Measurements from ENCODE around the gene NDUFB10. TPM values are rescaled to one million over a fixed set of nuclear protein-coding genes. Genes with fewer than 3 reads are reported as not detected.

NDUFB10 gene
- total RNA-seq, 1 donor from 2014 or later: 130 TPM

DNA sequence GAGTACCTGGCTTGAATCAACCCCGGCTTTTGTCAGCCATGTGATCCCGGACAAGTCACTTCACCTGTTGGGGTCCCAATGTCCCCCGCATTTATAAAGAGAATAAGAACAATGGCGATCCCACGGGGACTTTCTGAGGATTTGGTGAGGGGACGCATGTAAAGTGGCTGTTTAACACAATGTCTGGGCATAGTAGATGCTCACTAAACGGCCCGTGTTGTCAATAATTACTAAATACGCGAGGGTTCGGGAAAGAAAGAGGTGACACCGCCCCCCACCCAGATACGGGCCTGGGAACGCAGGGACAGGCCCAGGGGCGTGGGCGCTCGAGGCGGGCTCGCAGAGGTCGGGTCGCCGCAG is 32.2 kb downstream of the NDUFB10 start:
- H3K27ac ChIP-seq (ENCODE audit: low read depth, low read length): no peak overlapping the region
- peaks cover 3 to 7% (median 6%) of the 10 kb centered on the region in 3 donors for H3K36me3 ChIP-seq (ENCODE audit: control insufficient read depth in 3 of 3, insufficient read depth in 3 of 3, low read length in 3 of 3)
- peak overlapping the region in 2 of 3 donors; percentile 3 to 40 for H3K9ac ChIP-seq (ENCODE audit: low read depth in 1 of 3, low read length in 3 of 3)
- H3K4me1 ChIP-seq (ENCODE audit: control insufficient read depth in 3 of 3, insufficient read depth in 3 of 3, low read length in 3 of 3): peaks cover 12 to 21% (median 16%) of the 10 kb centered on the region in 3 donors
- H3K27me3 ChIP-seq (ENCODE audit: control insufficient read depth in 3 of 3, insufficient read depth in 3 of 3, low read length in 3 of 3): peaks cover 34 to 38% (median 34%) of the 10 kb centered on the region in 3 donors
- H3K9me3 ChIP-seq (ENCODE audit: control insufficient read depth in 3 of 3, low read length in 3 of 3): no peaks in the 10 kb centered on the region
- H3K4me3 ChIP-seq (ENCODE audit: low read length in 3 of 3): peak overlapping the region; percentile 30 to 67 (median 56)

DNA sequence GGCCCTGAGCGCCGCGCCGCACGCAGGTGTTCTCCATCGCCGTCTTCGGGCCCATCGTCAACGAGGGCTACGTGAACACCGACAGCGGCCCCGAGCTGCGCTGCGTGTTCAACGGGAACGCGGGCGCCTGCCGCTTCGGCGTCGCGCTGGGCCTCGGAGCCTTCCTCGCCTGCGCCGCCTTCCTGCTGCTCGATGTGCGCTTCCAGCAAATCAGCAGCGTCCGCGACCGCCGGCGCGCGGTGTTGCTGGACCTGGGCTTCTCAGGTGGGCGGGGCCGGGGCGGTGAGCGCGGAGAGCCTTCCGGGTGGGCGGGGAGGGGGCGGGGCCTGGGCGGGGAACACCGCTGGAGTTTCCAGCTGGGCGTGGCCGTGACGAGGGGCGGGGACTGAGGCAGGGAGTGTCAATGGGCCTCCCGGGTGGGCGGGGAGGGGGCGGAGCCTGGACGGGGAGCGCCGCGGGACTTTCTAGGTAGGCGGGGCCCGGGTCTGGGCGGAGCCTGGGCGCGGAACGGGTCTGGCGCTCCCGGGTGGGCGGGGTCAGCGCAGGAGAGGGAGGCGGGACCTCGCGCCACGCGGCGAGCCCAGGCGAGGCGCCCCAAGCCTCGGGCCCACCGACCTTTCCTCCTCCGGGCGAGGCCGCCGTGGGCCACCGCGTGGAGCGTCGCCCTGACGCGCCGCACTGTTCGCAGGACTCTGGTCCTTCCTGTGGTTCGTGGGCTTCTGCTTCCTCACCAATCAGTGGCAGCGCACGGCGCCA is 32.8 kb downstream of the NDUFB10 start:
- H3K9ac ChIP-seq (ENCODE audit: low read depth in 1 of 3, low read length in 3 of 3): peak overlapping the region in 2 of 3 donors; percentile 3 to 40
- H3K4me1 ChIP-seq (ENCODE audit: control insufficient read depth in 3 of 3, insufficient read depth in 3 of 3, low read length in 3 of 3): peaks cover 12 to 21% (median 16%) of the 10 kb centered on the region in 3 donors
- H3K9me3 ChIP-seq (ENCODE audit: control insufficient read depth in 3 of 3, low read length in 3 of 3): no peaks in the 10 kb centered on the region
- no peak overlapping the region for H3K27ac ChIP-seq (ENCODE audit: low read depth, low read length)
- peaks cover 34 to 37% (median 34%) of the 10 kb centered on the region in 3 donors for H3K27me3 ChIP-seq (ENCODE audit: control insufficient read depth in 3 of 3, insufficient read depth in 3 of 3, low read length in 3 of 3)
- H3K4me3 ChIP-seq (ENCODE audit: low read length in 3 of 3): peak overlapping the region; percentile 30 to 67 (median 56)
- H3K36me3 ChIP-seq (ENCODE audit: control insufficient read depth in 3 of 3, insufficient read depth in 3 of 3, low read length in 3 of 3): peaks cover 3 to 7% (median 5%) of the 10 kb centered on the region in 3 donors

- H3K9ac ChIP-seq (ENCODE audit: low read depth in 1 of 3, low read length in 3 of 3): no peak overlapping the region
- no peak overlapping the region for H3K4me3 ChIP-seq (ENCODE audit: low read length in 3 of 3)
- H3K27ac ChIP-seq (ENCODE audit: low read depth, low read length): no peak overlapping the region
- H3K4me1 ChIP-seq (ENCODE audit: control insufficient read depth in 3 of 3, insufficient read depth in 3 of 3, low read length in 3 of 3): peaks cover 12 to 23% (median 16%) of the 10 kb centered on the region in 3 donors
- no peaks in the 10 kb centered on the region for H3K9me3 ChIP-seq (ENCODE audit: control insufficient read depth in 3 of 3, low read length in 3 of 3)
- peaks cover 34% of the 10 kb centered on the region in 3 donors for H3K27me3 ChIP-seq (ENCODE audit: control insufficient read depth in 3 of 3, insufficient read depth in 3 of 3, low read length in 3 of 3)
- H3K36me3 ChIP-seq (ENCODE audit: control insufficient read depth in 3 of 3, insufficient read depth in 3 of 3, low read length in 3 of 3): peaks cover 5 to 9% (median 8%) of the 10 kb centered on the region in 3 donors
Measured at GRCh38 chr16:1992704-1993317, 33.5 kb downstream of the NDUFB10 start.

- peaks cover 12 to 26% (median 19%) of the 10 kb centered on the region in 3 donors for H3K4me1 ChIP-seq (ENCODE audit: control insufficient read depth in 3 of 3, insufficient read depth in 3 of 3, low read length in 3 of 3)
- H3K27me3 ChIP-seq (ENCODE audit: control insufficient read depth in 3 of 3, insufficient read depth in 3 of 3, low read length in 3 of 3): peaks cover 26 to 27% (median 27%) of the 10 kb centered on the region in 3 donors
Measured at GRCh38 chr16:1993731-1994131, 34.4 kb downstream of the NDUFB10 start.

DNA sequence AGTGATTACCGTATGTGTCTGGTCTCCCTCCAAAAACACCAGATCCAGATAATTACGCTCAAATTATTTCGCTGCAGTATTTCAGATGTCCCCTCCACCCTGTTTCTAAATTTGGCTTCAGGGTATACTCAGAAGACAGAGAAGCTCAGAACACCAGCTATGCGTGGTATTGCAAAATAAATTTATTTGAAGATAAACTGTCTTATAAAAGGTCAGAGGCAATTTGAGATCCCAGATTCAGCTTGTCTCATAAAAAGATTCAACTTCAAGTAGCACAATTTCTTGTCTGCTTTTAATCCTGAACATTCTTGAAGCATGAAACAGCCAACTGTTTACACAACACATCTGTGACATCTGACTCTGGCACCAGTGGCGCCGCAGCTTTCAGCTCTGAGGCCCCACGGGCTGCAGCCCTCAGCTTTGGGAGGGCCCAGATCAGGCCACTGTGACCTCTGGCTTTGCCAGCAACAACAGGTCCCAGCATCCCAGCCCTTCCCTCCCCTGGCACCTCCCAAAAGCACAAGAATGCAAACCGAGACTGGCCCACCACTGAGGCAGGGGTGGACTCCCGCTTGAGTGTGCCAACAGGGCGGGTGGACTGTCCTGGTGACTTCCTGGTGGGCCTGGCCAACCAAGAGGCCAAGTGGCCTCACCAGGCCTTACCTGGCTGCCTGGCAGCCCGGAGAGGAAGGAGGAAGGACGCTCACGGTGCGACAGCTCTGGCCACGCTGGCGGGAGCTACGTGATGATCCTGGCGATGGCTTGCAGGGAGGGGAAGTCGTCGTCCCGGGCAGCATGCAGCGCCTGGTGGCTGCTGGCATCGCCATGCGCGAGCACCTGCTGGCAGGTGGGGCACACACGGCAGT is 38.4 kb downstream of the NDUFB10 start:
- peak overlapping the region; percentile 42 for H3K27ac ChIP-seq (ENCODE audit: low read depth, low read length)
- H3K36me3 ChIP-seq (ENCODE audit: control insufficient read depth in 3 of 3, insufficient read depth in 3 of 3, low read length in 3 of 3): peaks cover 35 to 43% (median 42%) of the 10 kb centered on the region in 3 donors
- no peak overlapping the region for H3K9ac ChIP-seq (ENCODE audit: low read depth in 1 of 3, low read length in 3 of 3)

More at GRCh38 chr16:1993731-1994131, 34.4 kb downstream of the NDUFB10 start:
- no peaks in the 10 kb centered on the region for H3K9me3 ChIP-seq (ENCODE audit: control insufficient read depth in 3 of 3, low read length in 3 of 3)
- H3K27ac ChIP-seq (ENCODE audit: low read depth, low read length): no peak overlapping the region
- H3K9ac ChIP-seq (ENCODE audit: low read depth in 1 of 3, low read length in 3 of 3): no peak overlapping the region
- H3K36me3 ChIP-seq (ENCODE audit: control insufficient read depth in 3 of 3, insufficient read depth in 3 of 3, low read length in 3 of 3): peaks cover 11 to 13% (median 12%) of the 10 kb centered on the region in 3 donors
- no peak overlapping the region for H3K4me3 ChIP-seq (ENCODE audit: low read length in 3 of 3)

DNA sequence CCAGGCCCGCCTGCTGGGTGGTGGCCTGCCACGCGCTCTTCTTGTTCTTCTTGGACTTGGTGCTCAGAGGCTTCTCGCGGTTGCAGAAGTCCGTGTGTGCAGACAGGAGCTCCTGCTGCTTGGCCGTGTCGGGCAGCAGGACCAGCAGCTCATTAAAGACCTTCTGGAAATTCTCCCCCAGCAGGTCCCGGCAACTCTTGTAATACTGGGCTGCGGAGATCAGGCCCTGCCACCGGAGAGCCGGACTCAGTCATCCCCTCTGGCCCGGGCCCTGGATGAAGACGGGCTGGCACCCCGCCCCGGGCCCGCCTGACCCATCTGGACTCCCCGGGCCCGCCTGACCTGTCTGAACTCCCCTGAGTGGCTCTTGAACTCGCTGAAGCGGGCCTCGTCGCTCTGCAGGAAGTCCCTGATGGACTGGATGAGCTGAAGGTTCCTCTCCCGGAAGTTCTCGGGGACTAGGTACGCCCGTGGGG is 39.1 kb downstream of the NDUFB10 start:
- no peak overlapping the region for H3K4me3 ChIP-seq (ENCODE audit: low read length in 3 of 3)
- peaks cover 35 to 49% (median 42%) of the 10 kb centered on the region in 3 donors for H3K36me3 ChIP-seq (ENCODE audit: control insufficient read depth in 3 of 3, insufficient read depth in 3 of 3, low read length in 3 of 3)
- no peak overlapping the region for H3K27ac ChIP-seq (ENCODE audit: low read depth, low read length)
- no peak overlapping the region for H3K9ac ChIP-seq (ENCODE audit: low read depth in 1 of 3, low read length in 3 of 3)
- H3K4me1 ChIP-seq (ENCODE audit: control insufficient read depth in 3 of 3, insufficient read depth in 3 of 3, low read length in 3 of 3): peaks cover 3 to 10% (median 8%) of the 10 kb centered on the region in 3 donors
- H3K9me3 ChIP-seq (ENCODE audit: control insufficient read depth in 3 of 3, low read length in 3 of 3): no peaks in the 10 kb centered on the region
- no peaks in the 10 kb centered on the region for H3K27me3 ChIP-seq (ENCODE audit: control insufficient read depth in 3 of 3, insufficient read depth in 3 of 3, low read length in 3 of 3)

More for the DNA sequence above, 38.4 kb downstream of the NDUFB10 start:
- H3K4me3 ChIP-seq (ENCODE audit: low read length in 3 of 3): no peak overlapping the region
- peaks cover 0 to 5% (median 5%) of the 10 kb centered on the region in 3 donors for H3K4me1 ChIP-seq (ENCODE audit: control insufficient read depth in 3 of 3, insufficient read depth in 3 of 3, low read length in 3 of 3)
- no peaks in the 10 kb centered on the region for H3K9me3 ChIP-seq (ENCODE audit: control insufficient read depth in 3 of 3, low read length in 3 of 3)
- H3K27me3 ChIP-seq (ENCODE audit: control insufficient read depth in 3 of 3, insufficient read depth in 3 of 3, low read length in 3 of 3): no peaks in the 10 kb centered on the region

DNA sequence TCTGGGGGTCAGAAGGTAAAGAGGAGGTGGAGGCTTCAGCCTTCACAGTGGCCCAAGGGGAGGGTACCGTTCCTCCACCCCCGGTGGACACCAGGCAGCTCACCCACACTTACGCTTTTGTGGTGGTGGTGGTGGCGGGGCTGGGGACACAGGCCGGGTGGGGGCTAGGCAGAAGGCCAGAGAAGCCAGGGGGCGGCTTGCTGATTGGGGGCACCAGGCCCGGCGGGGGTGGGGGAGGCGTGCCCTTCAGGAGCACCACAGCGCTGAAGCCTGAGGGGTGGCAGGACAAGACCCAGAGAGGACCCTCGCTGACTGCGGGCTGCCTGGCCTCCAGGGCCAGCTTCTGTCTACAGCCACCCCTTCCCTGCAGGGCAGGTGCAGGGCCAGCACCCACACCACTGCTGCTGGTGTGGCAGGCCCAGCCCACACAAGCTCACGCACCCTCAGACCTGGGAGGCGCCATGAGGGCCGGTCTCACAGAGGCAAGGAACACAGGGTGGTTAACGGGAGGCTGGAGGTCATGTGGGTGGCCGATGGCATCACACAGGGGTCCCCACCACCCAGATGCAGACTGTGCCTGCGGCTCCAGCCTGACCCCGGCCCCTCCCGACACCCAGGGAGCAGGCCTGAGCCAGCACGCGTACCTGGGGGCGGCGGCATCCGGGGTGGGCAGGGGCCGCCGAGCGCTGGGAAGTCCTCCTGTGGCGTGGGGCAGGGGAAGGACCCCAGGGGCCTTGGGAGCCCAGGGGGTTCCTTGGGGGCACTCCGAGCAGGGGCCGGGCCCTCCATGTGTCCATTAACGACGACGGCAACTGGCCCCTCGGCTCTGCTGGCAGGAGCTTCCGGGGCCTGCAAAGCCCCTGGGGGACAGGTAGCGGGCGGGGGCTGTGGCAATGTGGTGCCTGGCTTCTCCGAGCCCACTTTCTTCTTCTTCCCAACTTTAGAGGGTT is 39.8 kb downstream of the NDUFB10 start:
- no peak overlapping the region for H3K27ac ChIP-seq (ENCODE audit: low read depth, low read length)
- H3K27me3 ChIP-seq (ENCODE audit: control insufficient read depth in 3 of 3, insufficient read depth in 3 of 3, low read length in 3 of 3): no peaks in the 10 kb centered on the region
- H3K36me3 ChIP-seq (ENCODE audit: control insufficient read depth in 3 of 3, insufficient read depth in 3 of 3, low read length in 3 of 3): peaks cover 35 to 49% (median 42%) of the 10 kb centered on the region in 3 donors
- no peaks in the 10 kb centered on the region for H3K9me3 ChIP-seq (ENCODE audit: control insufficient read depth in 3 of 3, low read length in 3 of 3)
- no peak overlapping the region for H3K9ac ChIP-seq (ENCODE audit: low read depth in 1 of 3, low read length in 3 of 3)
- H3K4me3 ChIP-seq (ENCODE audit: low read length in 3 of 3): no peak overlapping the region
- peaks cover 9 to 17% (median 14%) of the 10 kb centered on the region in 3 donors for H3K4me1 ChIP-seq (ENCODE audit: control insufficient read depth in 3 of 3, insufficient read depth in 3 of 3, low read length in 3 of 3)

- H3K9me3 ChIP-seq (ENCODE audit: control insufficient read depth in 3 of 3, low read length in 3 of 3): no peaks in the 10 kb centered on the region
- H3K9ac ChIP-seq (ENCODE audit: low read depth in 1 of 3, low read length in 3 of 3): no peak overlapping the region
- no peak overlapping the region for H3K27ac ChIP-seq (ENCODE audit: low read depth, low read length)
- H3K36me3 ChIP-seq (ENCODE audit: control insufficient read depth in 3 of 3, insufficient read depth in 3 of 3, low read length in 3 of 3): peaks cover 35 to 49% (median 42%) of the 10 kb centered on the region in 3 donors
- H3K4me3 ChIP-seq (ENCODE audit: low read length in 3 of 3): no peak overlapping the region
- H3K27me3 ChIP-seq (ENCODE audit: control insufficient read depth in 3 of 3, insufficient read depth in 3 of 3, low read length in 3 of 3): no peaks in the 10 kb centered on the region
- H3K4me1 ChIP-seq (ENCODE audit: control insufficient read depth in 3 of 3, insufficient read depth in 3 of 3, low read length in 3 of 3): peaks cover 18 to 25% (median 23%) of the 10 kb centered on the region in 3 donors
Measured at GRCh38 chr16:1999866-2000514, 40.7 kb downstream of the NDUFB10 start.
